Peyer's patch (tissue), 4 donors: ENCODE measurements around the gene IL12RB2. TPM values are rescaled to one million over a fixed set of nuclear protein-coding genes. Genes with fewer than 3 reads are reported as not detected.
A peak's percentile ranks its signal among the peaks of the same experiment; 100 is the strongest.

ENCODE experiments used
- DNase-seq, 3 donors: peaks; one replicate each; pipeline ENCODE4 v3.0.0-alpha.2; 2017 to 2019
- H3K27ac ChIP-seq, 4 donors: fragments of 200-600 bp; sonication (generic); one replicate each; pipeline ENCODE4 v1.5.1; 2016 to 2019
- H3K27me3 ChIP-seq, 2 donors: fragments of 200-600 bp; sonication (generic); one replicate each; pipeline ENCODE4 v1.5.1; 2019
- H3K36me3 ChIP-seq, 3 donors: fragments of 200-600 bp; sonication (generic); one replicate each; pipeline ENCODE4 v1.5.1; 2016 to 2019
- H3K4me1 ChIP-seq, 4 donors: fragments of 200-600 bp; sonication (generic); one replicate each; pipeline ENCODE4 v1.5.1; 2016 to 2019
- H3K4me3 ChIP-seq, 4 donors: fragments of 200-600 bp; sonication (generic); 1 replicate in 3 of 4; 2 replicates in 1 of 4; pipeline ENCODE4 v1.5.1; 2016 to 2019; ENCODE audit warnings: mild to moderate bottlenecking in 1 of 4
- H3K9me3 ChIP-seq, 4 donors: fragments of 200-600 bp; sonication (generic); one replicate each; pipeline ENCODE4 v1.5.1; 2016 to 2019; ENCODE audit warnings: mild to moderate bottlenecking in 1 of 4
- POLR2A ChIP-seq, 2 donors: fragments of 450-650 bp; IDR thresholded peaks; one replicate each; pipeline ENCODE4 v1.5.1; 2017; ENCODE audit warnings: antibody characterized with exemption in 2 of 2, mild to moderate bottlenecking in 2 of 2, moderate library complexity in 2 of 2
- total RNA-seq, 4 donors: library from RNA; depleted of rRNA; stranded (reverse); fragments of >200 nt; gene quantifications; one replicate each; pipeline ENCODE4 v1.1.0, GENCODE V29; 2016
- TF ChIP-seq, protein P1 (sequence below), 6 experiments: fragments of 450-650 bp in 4 of 6; fragments of 200-600 bp in 2 of 6; sonication (generic) in 1 of 6; IDR thresholded peaks; one replicate each; pipeline ENCODE4 v1.5.1; 2017 to 2019; ENCODE audit warnings: antibody characterized with exemption in 6 of 6, mild to moderate bottlenecking in 3 of 6, moderate library complexity in 1 of 6

IL12RB2 gene
- total RNA-seq, 4 donors from 2014 or later: 0.35 to 3.3 (median 1.8) TPM

- Histone ChIP-seq H3K4me1 (no peaks in the 10 kb centered on the region), H3K4me3 (no peak overlapping the region), H3K9me3 (no peaks in the 10 kb centered on the region), H3K27me3 (no peaks in the 10 kb centered on the region), H3K36me3 (no peaks in the 10 kb centered on the region), H3K27ac (no peak overlapping the region)
- no peak for DNase-seq
- TF ChIP-seq, protein P1, sequence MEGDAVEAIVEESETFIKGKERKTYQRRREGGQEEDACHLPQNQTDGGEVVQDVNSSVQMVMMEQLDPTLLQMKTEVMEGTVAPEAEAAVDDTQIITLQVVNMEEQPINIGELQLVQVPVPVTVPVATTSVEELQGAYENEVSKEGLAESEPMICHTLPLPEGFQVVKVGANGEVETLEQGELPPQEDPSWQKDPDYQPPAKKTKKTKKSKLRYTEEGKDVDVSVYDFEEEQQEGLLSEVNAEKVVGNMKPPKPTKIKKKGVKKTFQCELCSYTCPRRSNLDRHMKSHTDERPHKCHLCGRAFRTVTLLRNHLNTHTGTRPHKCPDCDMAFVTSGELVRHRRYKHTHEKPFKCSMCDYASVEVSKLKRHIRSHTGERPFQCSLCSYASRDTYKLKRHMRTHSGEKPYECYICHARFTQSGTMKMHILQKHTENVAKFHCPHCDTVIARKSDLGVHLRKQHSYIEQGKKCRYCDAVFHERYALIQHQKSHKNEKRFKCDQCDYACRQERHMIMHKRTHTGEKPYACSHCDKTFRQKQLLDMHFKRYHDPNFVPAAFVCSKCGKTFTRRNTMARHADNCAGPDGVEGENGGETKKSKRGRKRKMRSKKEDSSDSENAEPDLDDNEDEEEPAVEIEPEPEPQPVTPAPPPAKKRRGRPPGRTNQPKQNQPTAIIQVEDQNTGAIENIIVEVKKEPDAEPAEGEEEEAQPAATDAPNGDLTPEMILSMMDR (IDR thresholded peaks at IDR 0.05): no peak
- TF ChIP-seq POLR2A (IDR thresholded peaks at IDR 0.05): no peak
Measured at GRCh38 chr1:67361641-67362040, 54.0 kb downstream of the IL12RB2 start.

DNA sequence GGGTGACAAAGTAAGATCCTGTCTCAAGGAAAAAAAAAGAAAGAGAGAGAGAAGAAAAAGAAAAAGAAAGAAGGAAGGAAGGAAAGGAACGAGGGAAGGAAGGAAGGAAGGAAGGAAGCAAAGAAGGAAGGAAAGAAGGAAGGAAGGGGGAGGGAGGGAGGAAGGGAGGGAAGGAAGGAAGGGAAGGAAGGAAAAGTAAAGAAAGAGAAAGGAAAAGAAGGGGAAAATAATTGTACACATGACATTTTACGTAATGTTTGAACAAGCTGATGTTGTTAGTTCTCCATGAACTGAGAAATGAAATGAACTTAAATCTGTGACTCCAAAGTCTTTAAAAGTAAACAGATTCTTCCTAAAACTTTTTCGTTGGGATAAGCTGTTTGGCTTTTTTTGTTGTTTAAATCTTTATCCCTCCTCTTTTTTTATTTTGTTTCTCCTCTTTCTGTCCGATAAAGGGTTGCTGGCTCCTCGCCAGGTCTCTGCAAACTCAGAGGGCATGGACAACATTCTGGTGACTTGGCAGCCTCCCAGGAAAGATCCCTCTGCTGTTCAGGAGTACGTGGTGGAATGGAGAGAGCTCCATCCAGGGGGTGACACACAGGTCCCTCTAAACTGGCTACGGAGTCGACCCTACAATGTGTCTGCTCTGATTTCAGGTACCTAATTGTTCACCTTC is 59.8 kb downstream of the IL12RB2 start:
- H3K9me3 ChIP-seq: no peaks in the 10 kb centered on the region
- no peak overlapping the region for H3K4me3 ChIP-seq
- peak in 1 of 3 donors; percentile 24 for DNase-seq
- H3K36me3 ChIP-seq: no peaks in the 10 kb centered on the region
- H3K27me3 ChIP-seq: no peaks in the 10 kb centered on the region
- no peak overlapping the region for H3K27ac ChIP-seq
- H3K4me1 ChIP-seq: no peaks in the 10 kb centered on the region
- TF ChIP-seq POLR2A (IDR thresholded peaks at IDR 0.05): no peak
- TF ChIP-seq, protein P1 (IDR thresholded peaks at IDR 0.05): no peak

DNA sequence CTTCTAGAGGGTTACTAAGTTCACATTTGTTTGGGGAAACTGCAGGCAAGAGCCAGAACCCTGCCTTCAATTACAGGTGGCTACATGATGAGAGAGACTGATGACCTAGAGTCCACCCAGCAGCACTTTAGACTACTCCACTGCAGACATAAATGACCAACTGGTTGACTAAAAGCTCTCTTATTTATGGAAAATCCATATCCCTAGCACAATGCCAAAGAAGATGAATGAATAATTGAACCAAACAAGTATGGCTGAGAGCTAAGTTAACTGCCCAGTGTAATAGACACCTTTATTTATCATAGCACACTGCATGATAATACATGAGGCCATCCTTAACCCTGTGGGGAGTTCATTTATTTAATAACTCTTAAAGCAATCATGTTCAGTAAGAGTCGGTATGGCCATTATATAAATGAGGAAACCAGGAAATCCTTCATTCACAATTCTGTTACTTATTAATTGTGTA is 60.4 kb downstream of the IL12RB2 start:
- no peaks in the 10 kb centered on the region for H3K9me3 ChIP-seq
- no peak overlapping the region for H3K4me3 ChIP-seq
- no peak for DNase-seq
- no peak overlapping the region for H3K27ac ChIP-seq
- TF ChIP-seq, protein P1 (IDR thresholded peaks at IDR 0.05): no peak
- no peak for TF ChIP-seq POLR2A (IDR thresholded peaks at IDR 0.05)
- no peaks in the 10 kb centered on the region for H3K27me3 ChIP-seq
- H3K4me1 ChIP-seq: no peaks in the 10 kb centered on the region
- no peaks in the 10 kb centered on the region for H3K36me3 ChIP-seq

GRCh38 chr1:67371043-67371442 is 63.4 kb downstream of the IL12RB2 start:
- Histone ChIP-seq H3K27me3 (no peaks in the 10 kb centered on the region), H3K27ac (no peak overlapping the region), H3K36me3 (no peaks in the 10 kb centered on the region), H3K4me3 (no peak overlapping the region), H3K9me3 (no peaks in the 10 kb centered on the region), H3K4me1 (no peaks in the 10 kb centered on the region)
- no peak for TF ChIP-seq POLR2A (IDR thresholded peaks at IDR 0.05)
- TF ChIP-seq, protein P1 (IDR thresholded peaks at IDR 0.05): no peak
- DNase-seq: no peak

- no peak for DNase-seq
- H3K36me3 ChIP-seq: no peaks in the 10 kb centered on the region
- no peak overlapping the region for H3K4me3 ChIP-seq
- no peaks in the 10 kb centered on the region for H3K9me3 ChIP-seq
- TF ChIP-seq, protein P1 (IDR thresholded peaks at IDR 0.05): no peak
- no peak for TF ChIP-seq POLR2A (IDR thresholded peaks at IDR 0.05)
- H3K4me1 ChIP-seq: no peaks in the 10 kb centered on the region
- no peaks in the 10 kb centered on the region for H3K27me3 ChIP-seq
- H3K27ac ChIP-seq: no peak overlapping the region
Measured at GRCh38 chr1:67371681-67372080, 64.0 kb downstream of the IL12RB2 start.
